Measurements from ENCODE around the gene FFAR2. TPM values are rescaled to one million over a fixed set of nuclear protein-coding genes. Genes with fewer than 3 reads are reported as not detected.

FFAR2 gene
- total RNA-seq (2011; cell fraction: chromatin; rRNA removed; ENCODE audit: low replicate concordance): not detected in 2 replicates
- not detected in 2 replicates for total RNA-seq (2011; cell fraction: nucleolus; rRNA removed)
- total RNA-seq (2011; cell fraction: nucleoplasm; rRNA removed): not detected in 2 replicates
- total RNA-seq (2014; rRNA removed) (not detected in 2 replicates), total RNA-seq (2014; rRNA removed; fragmentation: Illumina TruSeq; extraction: Trizol) (not detected in 2 replicates), total RNA-seq (2015; rRNA removed; fragmentation: Illumina TruSeq; extraction: Trizol) (not detected in 2 replicates), total RNA-seq (2021) (not detected in 2 replicates), polyA plus RNA-seq (2011; rRNA removed) (not detected in 2 replicates), polyA plus RNA-seq (2014; fragmentation: Illumina TruSeq; extraction: Trizol) (not detected in 2 replicates), polyA plus RNA-seq (2014; fragmentation: Nextera tagmentation; extraction: Ambion mirVana) (not detected), polyA plus RNA-seq (2014; rRNA removed) (not detected in 2 replicates), polyA minus RNA-seq (2011; rRNA and poly(A)+ RNA removed) (not detected in 2 replicates), Bru-seq, nascent RNA (not detected), BruChase-seq, experiment 1, labeled RNA remaining after a 2-hour chase (not detected), BruChase-seq, experiment 2, labeled RNA remaining after a 6-hour chase (not detected)
- not detected in 2 replicates for polyA plus RNA-seq (2011; cell fraction: cytosol; rRNA removed)
- polyA plus RNA-seq (2011; cell fraction: nucleus; rRNA removed): not detected in 2 replicates
- not detected in 2 replicates for polyA plus RNA-seq (2012)
- polyA minus RNA-seq (2011; cell fraction: cytosol; rRNA and poly(A)+ RNA removed): not detected in 2 replicates
- not detected in 2 replicates for polyA minus RNA-seq (2011; cell fraction: nucleus; rRNA and poly(A)+ RNA removed)
- long read RNA-seq, experiment 1: 0 reads
- long read RNA-seq, experiment 2: 0 reads
- long read RNA-seq, experiment 3: 0 reads

GRCh38 chr19:35447606-35448469 is at the start of gene FFAR2:
TSS of gene FFAR2 (plus strand) at chr19:35448257. CDS start at chr19:35449715, 1,458 bp downstream.
- Histone ChIP-seq H3K9me3 (replicated peaks; ENCODE audit: control insufficient read depth, insufficient read depth, low read depth, low read length) (no peaks in the 10 kb centered on the region), H3K27me3 (ENCODE audit: control insufficient read depth in 2 of 2, insufficient read depth in 2 of 2, low read length in 2 of 2) (peaks cover 43 to 67% of the 10 kb centered on the region in 2 experiments), H2AFZ (ENCODE audit: low read depth, low read length) (no peak within 1 kb of the TSS), H3K36me3 (ENCODE audit: control insufficient read depth, insufficient read depth, low read length) (no peaks in the 10 kb centered on the region), H3K79me2 (ENCODE audit: control insufficient read depth, insufficient read depth, low read length) (no peaks in the 10 kb centered on the region), H4K20me1 (replicated peaks; ENCODE audit: control insufficient read depth, insufficient read depth, low read length) (no peaks in the 10 kb centered on the region), H3K4me1 (replicated peaks in 1 of 2; ENCODE audit: control insufficient read depth in 2 of 2, insufficient read depth in 2 of 2, low read length in 2 of 2) (peaks cover 0 to 14% of the 10 kb centered on the region in 2 experiments; a peak in 2 of 5 replicates), H3K9ac (ENCODE audit: insufficient read depth in 1 of 2, low read depth in 2 of 2, low read length in 2 of 2) (no peak within 1 kb of the TSS), H3K4me3 (no peak within 1 kb of the TSS), H3K4me2 (ENCODE audit: insufficient read depth, low read length) (no peak within 1 kb of the TSS), H3K27ac (ENCODE audit: extremely low read depth, low read depth, low read length) (no peak within 1 kb of the TSS), H3K9me1 (ENCODE audit: control insufficient read depth, insufficient read depth, low read length) (no peaks in the 10 kb centered on the region)
- ChIA-PET POLR2A (interaction anchor here (0.6 to 0.7 kb wide), 2 partner anchors 16 to 1417 kb away, joined by 3 to 4 read pairs; no protein-coding TSS in a partner anchor), CTCF (ENCODE audit: low intra/inter-chr PET ratio) (no interaction called here)
- in situ Hi-C loops (cut with MboI): no loop called here
- 14% methylated on average over 12 of the region's 12 CpGs for WGBS (ENCODE audit: insufficient coverage, low coverage, missing lambda C conversion rate)
- DNase-seq (ENCODE audit: extremely low read depth in 1 of 4, low spot score in 3 of 4): no peak
- no TSS peak for BruUV-seq (replicated peaks)
- intact Hi-C loops (cut with micrococcal nuclease): no loop called here
- ATAC-seq: no peak
- no peak for FAIRE-seq
- TF ChIP-seq TGIF2 (CRISPR knock-in tag; IDR thresholded peaks at IDR 0.05): no peak
- TF ChIP-seq, protein P1, sequence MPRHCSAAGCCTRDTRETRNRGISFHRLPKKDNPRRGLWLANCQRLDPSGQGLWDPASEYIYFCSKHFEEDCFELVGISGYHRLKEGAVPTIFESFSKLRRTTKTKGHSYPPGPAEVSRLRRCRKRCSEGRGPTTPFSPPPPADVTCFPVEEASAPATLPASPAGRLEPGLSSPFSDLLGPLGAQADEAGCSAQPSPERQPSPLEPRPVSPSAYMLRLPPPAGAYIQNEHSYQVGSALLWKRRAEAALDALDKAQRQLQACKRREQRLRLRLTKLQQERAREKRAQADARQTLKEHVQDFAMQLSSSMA (CRISPR knock-in tag; IDR thresholded peaks at IDR 0.05): no peak
- peak; percentile 42; the same call in 1 of the 2 replicates for TF ChIP-seq PKNOX1 (IDR thresholded peaks at IDR 0.05)
- no peak for TF ChIP-seq RBM14 (IDR thresholded peaks at IDR 0.05; ENCODE audit: borderline replicate concordance, insufficient read depth, low read depth, low read length)
- no peak for TF ChIP-seq POLR3A (IDR thresholded peaks at IDR 0.05; ENCODE audit: borderline replicate concordance, extremely low read depth, insufficient read depth, insufficient read length)
- TF ChIP-seq ZNF518B (CRISPR knock-in tag; IDR thresholded peaks at IDR 0.05): no peak
